HCT116 (cell line): ENCODE results near the gene ZNF10. TPM values are rescaled to one million over a fixed set of nuclear protein-coding genes. Genes with fewer than 3 reads are reported as not detected.

Source experiments
- ATAC-seq: fragments of 200-7000 bp; cut with Tn5 transposase; 2 replicates; pipeline ENCODE4 v1.9.1; 2020; ENCODE audit warnings: mild to moderate bottlenecking, moderate library complexity
- BruUV-seq: library from RNA; stranded (reverse); fragments of 400-500 nt; replicated peaks from 2 replicates; lab custom pipeline; 2021; lab: Mats Ljungman, UMichigan
- CTCF ChIA-PET: fragments of 300-600 bp; sonication (Branson Sonifier 250); formaldehyde crosslinking; loops from one replicate; lab custom pipeline; 2021; ENCODE audit warnings: antibody characterized with exemption; lab: Charles Lee
- POLR2A ChIA-PET: fragments of 300-600, 350-600 bp; sonication (Branson Sonifier 250); formaldehyde crosslinking; loops from one replicate; lab custom pipeline; 2021; ENCODE audit warnings: antibody characterized with exemption; lab: Charles Lee
- RAD21 ChIA-PET, 2 experiments: fragments of 300-600 bp; sonication (Branson Sonifier 250); formaldehyde crosslinking; loops; one replicate each; lab custom pipeline; 2023; ENCODE audit warnings: low total read pairs in 2 of 2; ENCODE audit not compliant: uncharacterized antibody in 2 of 2, unreplicated experiment in 2 of 2, low non-redundant PET in 1 of 2; lab: Charles Lee
- DNase-seq: peaks from one replicate; pipeline ENCODE4 v3.0.0-alpha.2; 2010; ENCODE audit warnings: low read depth, low spot score
- H2AFZ ChIP-seq: fragments of 200-600 bp; shearing (Covaris generic), sonication (generic); 2 replicates; pipeline ENCODE4 v1.6.1; 2017; ENCODE audit warnings: low read depth, mixed run types, mixed read lengths, antibody characterized with exemption, low read length; ENCODE audit not compliant: poor library complexity, severe bottlenecking
- H3K27ac ChIP-seq: 2 replicates; pipeline ENCODE4 v1.5.1; 2012; ENCODE audit warnings: low read depth, low read length
- H3K27me3 ChIP-seq: fragments of 200-600 bp; sonication (generic); 2 replicates; pipeline ENCODE4 v1.6.1; 2016; ENCODE audit warnings: mixed run types, low read length, mixed read lengths; ENCODE audit not compliant: insufficient read depth
- H3K36me3 ChIP-seq, 2 experiments: fragments of 200-500 bp in 1 of 2; fragments of 200-600 bp in 1 of 2; sonication (Bioruptor generic) in 1 of 2; sonication (generic) in 1 of 2; 2 replicates each; pipeline versions ENCODE4 v1.5.1 to v1.6.1; 2014 to 2016; ENCODE audit warnings: low read length in 2 of 2, inconsistent platforms in 1 of 2, mixed read lengths in 1 of 2, mixed run types in 1 of 2; ENCODE audit not compliant: insufficient read depth in 2 of 2, control insufficient read depth in 1 of 2
- H3K4me1 ChIP-seq, 2 experiments: fragments of 200-600 bp in 1 of 2; sonication (generic) in 1 of 2; 2 replicates each; pipeline versions ENCODE4 v1.5.1 to v1.6.1; 2012 to 2017; ENCODE audit warnings: low read length in 2 of 2, inconsistent platforms in 1 of 2, mild to moderate bottlenecking in 1 of 2, mixed read lengths in 1 of 2, mixed run types in 1 of 2, moderate library complexity in 1 of 2; ENCODE audit not compliant: insufficient read depth in 2 of 2, control insufficient read depth in 1 of 2
- H3K4me2 ChIP-seq: fragments of 200-600 bp; sonication (generic); 2 replicates; pipeline ENCODE4 v1.6.1; 2017; ENCODE audit warnings: mixed run types, low read length, mixed read lengths
- H3K4me3 ChIP-seq, 2 experiments: fragments of 200-600 bp in 1 of 2; sonication (generic) in 1 of 2; replicated peaks in 1 of 2; 2 replicates each; pipeline ENCODE4 v1.5.1; 2011 to 2016; ENCODE audit warnings: low read length in 2 of 2, control low read depth in 1 of 2, low read depth in 1 of 2, mild to moderate bottlenecking in 1 of 2, mixed read lengths in 1 of 2, mixed run types in 1 of 2
- H3K79me2 ChIP-seq: fragments of 200-600 bp; sonication (generic); 2 replicates; pipeline ENCODE4 v1.6.1; 2017; ENCODE audit warnings: mild to moderate bottlenecking, mixed run types, low read length, moderate library complexity, mixed read lengths; ENCODE audit not compliant: insufficient read depth
- H3K9ac ChIP-seq: fragments of 200-600 bp; sonication (generic); 2 replicates; pipeline ENCODE4 v1.6.1; 2016; ENCODE audit warnings: low read length, mixed read lengths
- H3K9me2 ChIP-seq: fragments of 200-600 bp; sonication (generic), shearing (Covaris generic); 2 replicates; pipeline ENCODE4 v1.6.1; 2017; ENCODE audit warnings: mixed run types, mild to moderate bottlenecking, moderate library complexity; ENCODE audit not compliant: insufficient read depth
- H3K9me3 ChIP-seq, 2 experiments: fragments of 200-500 bp in 1 of 2; fragments of 200-600 bp in 1 of 2; sonication (Bioruptor generic) in 1 of 2; sonication (generic) in 1 of 2; 2 replicates each; pipeline ENCODE4 v1.6.1; 2014 to 2017; ENCODE audit warnings: low read length in 2 of 2, mixed read lengths in 2 of 2, inconsistent platforms in 1 of 2, low read depth in 1 of 2, mild to moderate bottlenecking in 1 of 2, mixed run types in 1 of 2, moderate library complexity in 1 of 2; ENCODE audit not compliant: control insufficient read depth in 1 of 2, insufficient read depth in 1 of 2
- H4K20me1 ChIP-seq: fragments of 200-600 bp; sonication (generic), shearing (Covaris generic); 2 replicates; pipeline ENCODE4 v1.6.1; 2017; ENCODE audit warnings: mixed run types, mild to moderate bottlenecking, moderate library complexity; ENCODE audit not compliant: insufficient read depth
- ATF3 ChIP-seq: IDR thresholded peaks from 2 replicates; pipeline ENCODE4 v1.6.1; 2012
- CEBPB ChIP-seq: IDR thresholded peaks from 2 replicates; pipeline ENCODE4 v1.6.1; 2012; ENCODE audit warnings: low read depth
- CTCF ChIP-seq, 3 experiments: fragments of 200-600 bp in 1 of 3; sonication (generic) in 1 of 3; IDR thresholded peaks in 2 of 3; conservative IDR thresholded peaks in 1 of 3; 2 replicates each; pipeline ENCODE4 v1.5.1; 2012 to 2017; ENCODE audit warnings: low read depth in 2 of 3, low read length in 2 of 3, antibody characterized with exemption in 1 of 3, borderline replicate concordance in 1 of 3, control low read depth in 1 of 3, mild to moderate bottlenecking in 1 of 3, mixed read lengths in 1 of 3, mixed run types in 1 of 3, moderate library complexity in 1 of 3; ENCODE audit not compliant: insufficient read depth in 1 of 3
- EGR1 ChIP-seq: IDR thresholded peaks from 2 replicates; pipeline ENCODE4 v1.6.1; 2012; ENCODE audit warnings: low read depth
- ELF1 ChIP-seq: IDR thresholded peaks from 2 replicates; pipeline ENCODE4 v1.6.1; 2012; ENCODE audit warnings: low read depth, borderline replicate concordance
- EZH2 ChIP-seq: fragments of 200-600 bp; sonication (generic); IDR thresholded peaks from 2 replicates; pipeline ENCODE4 v1.6.1; 2017; ENCODE audit warnings: antibody characterized with exemption, mixed run types
- EZH2phosphoT487 ChIP-seq: fragments of 200-600 bp; IDR thresholded peaks from 2 replicates; pipeline ENCODE4 v1.6.1; 2018; ENCODE audit warnings: antibody characterized with exemption, borderline replicate concordance
- FOSL1 ChIP-seq: IDR thresholded peaks from 2 replicates; pipeline ENCODE4 v1.6.1; 2012; ENCODE audit warnings: low read depth
- MAX ChIP-seq: IDR thresholded peaks from 2 replicates; pipeline ENCODE4 v1.6.1; 2012
- POLR2A ChIP-seq: IDR thresholded peaks from 2 replicates; pipeline ENCODE4 v1.7.0; 2011; ENCODE audit warnings: borderline replicate concordance; ENCODE audit not compliant: insufficient read depth, insufficient read length; ENCODE audit errors: extremely low read depth
- POLR2AphosphoS5 ChIP-seq: IDR thresholded peaks from 2 replicates; pipeline ENCODE4 v1.6.1; 2011; ENCODE audit warnings: mild to moderate bottlenecking, low read depth, low read length, moderate library complexity
- RAD21 ChIP-seq: IDR thresholded peaks from 2 replicates; pipeline ENCODE4 v1.6.1; 2012; ENCODE audit warnings: low read depth, mild to moderate bottlenecking
- SIN3A ChIP-seq: IDR thresholded peaks from 2 replicates; pipeline ENCODE4 v1.6.1; 2012; ENCODE audit warnings: low read depth
- SRF ChIP-seq: IDR thresholded peaks from 2 replicates; pipeline ENCODE4 v1.6.1; 2012; ENCODE audit warnings: low read depth
- TCF7L2 ChIP-seq: IDR thresholded peaks from 2 replicates; pipeline ENCODE4 v1.7.0; 2011; ENCODE audit warnings: borderline replicate concordance, inconsistent platforms; ENCODE audit not compliant: insufficient read depth, insufficient read length; ENCODE audit errors: extremely low read depth
- YY1 ChIP-seq: IDR thresholded peaks from 2 replicates; pipeline ENCODE4 v1.6.1; 2011; ENCODE audit warnings: low read length, low read depth, moderate library complexity, mild to moderate bottlenecking; ENCODE audit not compliant: insufficient replicate concordance; ENCODE audit errors: extremely low read depth
- intact Hi-C: fragments of 100-400 bp; cut with micrococcal nuclease; formaldehyde crosslinking; loops from 2 replicates; pipeline ENCODE4 v1.10.0; 2022
- total RNA-seq: library from RNA; stranded (reverse); gene quantifications from one replicate; pipeline ENCODE4 v1.2.1, GENCODE V29; 2021; ENCODE audit not compliant: unreplicated experiment

Gene ZNF10
- total RNA-seq, 1 experiment from 2014 or later, result not detected

- H3K27me3 ChIP-seq, result no peaks in the 10 kb centered on the region
- peaks cover 2 to 19% of the 10 kb centered on the region in 2 experiments; a peak in 2 of 4 replicates for H3K36me3 ChIP-seq
- ATAC-seq, result no peak
- DNase-seq, result no peak
- no peak overlapping the region for H3K9ac ChIP-seq
- POLR2A ChIA-PET, result no interaction called here
- no peak overlapping the region for H2AFZ ChIP-seq
- no peak overlapping the region for H3K4me2 ChIP-seq
- H3K4me1 ChIP-seq, result no peaks in the 10 kb centered on the region
- CTCF ChIA-PET, result no interaction called here
- no peaks in the 10 kb centered on the region for H4K20me1 ChIP-seq
- H3K4me3 ChIP-seq, result no peak overlapping the region
- H3K9me2 ChIP-seq, result no peaks in the 10 kb centered on the region
- TF ChIP-seq ATF3, result no peak
- TF ChIP-seq RAD21, result no peak
- no peak for TF ChIP-seq YY1
- no peak for TF ChIP-seq ELF1
- TF ChIP-seq EZH2phosphoT487, result no peak
- TF ChIP-seq CEBPB, result no peak
- no peak for TF ChIP-seq EZH2
- TF ChIP-seq POLR2A, result no peak
- no peak for TF ChIP-seq SRF
- TF ChIP-seq EGR1, result no peak
- TF ChIP-seq FOSL1, result no peak
- no peak for TF ChIP-seq CTCF (IDR thresholded peaks at IDR 0.05 in 2 of 3, conservative IDR thresholded peaks at IDR 0.05 in 1 of 3; ENCODE audit: borderline replicate concordance in 1 of 3, insufficient read depth in 1 of 3, low read depth in 2 of 3, low read length in 2 of 3)
- TF ChIP-seq POLR2AphosphoS5, result no peak
- no peak for TF ChIP-seq MAX
- no peak for TF ChIP-seq TCF7L2
- TF ChIP-seq SIN3A, result no peak
- RAD21 ChIA-PET, result no interaction called here
- intact Hi-C loops, result no loop called here
- no peak overlapping the region for H3K27ac ChIP-seq
- H3K9me3 ChIP-seq, result peaks cover 50 to 62% of the 10 kb centered on the region in 2 experiments
- BruUV-seq, result no TSS peak
- H3K79me2 ChIP-seq, result no peaks in the 10 kb centered on the region
Observed at GRCh38 chr12:133206390-133206789, 76.0 kb downstream of the ZNF10 start.

Other genes starting within 250 kb of the ZNF10 start
- gene CHFR, start 243.0 kb upstream of the ZNF10 start, total RNA-seq, result 0.39 TPM
- 0.02 TPM for gene ZNF605, start 174.3 kb upstream of the ZNF10 start, total RNA-seq
- 4.4 TPM for gene ZNF26, start 144.3 kb upstream of the ZNF10 start, total RNA-seq
- gene ZNF84, start 93.1 kb upstream of the ZNF10 start, total RNA-seq, result 9.8 TPM
- not detected for gene ZNF140, start 49.7 kb upstream of the ZNF10 start, total RNA-seq
- gene ZNF891, start 353 bp upstream of the ZNF10 start, total RNA-seq, result 0.02 TPM
- 12.2 TPM for gene ZNF268, start 50.9 kb downstream of the ZNF10 start, total RNA-seq
- not detected for gene ANHX, start 105.2 kb downstream of the ZNF10 start, total RNA-seq